HepG2 (cell line): ENCODE data around the gene TXNL4A. TPM values are rescaled to one million over a fixed set of nuclear protein-coding genes. Genes with fewer than 3 reads are reported as not detected.

Experiments used
- CBX5 ChIP-seq: sonication (generic); formaldehyde crosslinking; IDR thresholded peaks from 2 replicates; pipeline ENCODE4 v1.4.0; 2020; ENCODE audit warnings: missing genetic modification reagents, borderline replicate concordance
- CCAR2 ChIP-seq: fragments of 200-400 bp; formaldehyde crosslinking; optimal IDR thresholded peaks from 2 replicates; pipeline ENCODE3; 2018; ENCODE audit warnings: low read depth, mild to moderate bottlenecking, low read length, moderate library complexity
- CEBPG ChIP-seq: IDR thresholded peaks from 2 replicates; pipeline ENCODE4 v1.6.1; 2016
- EP300 ChIP-seq, 3 experiments: sonication (generic) in 1 of 3; formaldehyde crosslinking in 1 of 3; IDR thresholded peaks; 2 replicates each; pipeline versions ENCODE4 v1.5.1 to v1.6.1; 2011 to 2020; ENCODE audit warnings: low read depth in 2 of 3, low read length in 2 of 3, borderline replicate concordance in 1 of 3, improper control_type of control experiment in 1 of 3, mild to moderate bottlenecking in 1 of 3, missing genetic modification reagents in 1 of 3, moderate library complexity in 1 of 3
- GATA4 ChIP-seq: sonication (generic); IDR thresholded peaks from 2 replicates; pipeline ENCODE4 v1.6.1; 2016; ENCODE audit warnings: antibody characterized with exemption, low read depth, borderline replicate concordance
- GTF3A ChIP-seq: sonication (generic); formaldehyde crosslinking; conservative IDR thresholded peaks from 2 replicates; pipeline ENCODE4 v1.4.0; 2020; ENCODE audit warnings: mild to moderate bottlenecking, missing genetic modification reagents
- HBP1 ChIP-seq: IDR thresholded peaks from 2 replicates; pipeline ENCODE4 v1.6.1; 2016; ENCODE audit warnings: low read depth, control low read depth
- HDAC1 ChIP-seq: sonication (generic); formaldehyde crosslinking; IDR thresholded peaks from 2 replicates; pipeline ENCODE4 v1.5.1; 2020; ENCODE audit warnings: mild to moderate bottlenecking, missing genetic modification reagents
- KDM5A ChIP-seq: fragments of 200-600 bp; sonication (generic); IDR thresholded peaks from 2 replicates; pipeline ENCODE4 v1.7.0; 2018; ENCODE audit warnings: antibody characterized with exemption, mild to moderate bottlenecking, low read length, borderline replicate concordance
- MIXL1 ChIP-seq: IDR thresholded peaks from 2 replicates; pipeline ENCODE4 v1.6.1; 2016
- NCOR1 ChIP-seq: fragments of 200-600 bp; sonication (generic); IDR thresholded peaks from 2 replicates; pipeline ENCODE4 v1.7.0; 2017; ENCODE audit warnings: antibody characterized with exemption, low read length, borderline replicate concordance
- PLSCR1 ChIP-seq: sonication (generic); formaldehyde crosslinking; IDR thresholded peaks from 2 replicates; pipeline ENCODE4 v1.5.0; 2020; ENCODE audit warnings: missing genetic modification reagents, mild to moderate bottlenecking, borderline replicate concordance
- SKIL ChIP-seq: sonication (generic); formaldehyde crosslinking; IDR thresholded peaks from 2 replicates; pipeline ENCODE4 v1.8.0; 2022; ENCODE audit warnings: missing genetic modification reagents, mild to moderate bottlenecking, moderate library complexity, borderline replicate concordance
- ZBTB26 ChIP-seq: IDR thresholded peaks from 2 replicates; pipeline ENCODE4 v1.6.1; 2016; ENCODE audit warnings: missing compliant biosample characterization, missing genetic modification reagents, borderline replicate concordance
- ZBTB38 ChIP-seq: sonication (generic); formaldehyde crosslinking; IDR thresholded peaks from 2 replicates; pipeline ENCODE4 v1.5.1; 2020; ENCODE audit warnings: mild to moderate bottlenecking, missing genetic modification reagents
- ZC3H4 ChIP-seq: sonication (generic); formaldehyde crosslinking; IDR thresholded peaks from 2 replicates; pipeline ENCODE4 v1.4.0; 2020; ENCODE audit warnings: missing genetic modification reagents, borderline replicate concordance
- ZFY ChIP-seq: sonication (generic); formaldehyde crosslinking; IDR thresholded peaks from 2 replicates; pipeline ENCODE4 v1.4.0; 2020; ENCODE audit warnings: missing genetic modification reagents
- ZNF143 ChIP-seq: sonication (generic); formaldehyde crosslinking; IDR thresholded peaks from 2 replicates; pipeline ENCODE4 v1.4.0; 2020; ENCODE audit warnings: missing genetic modification reagents
- ZNF326 ChIP-seq: sonication (generic); formaldehyde crosslinking; IDR thresholded peaks from 2 replicates; pipeline ENCODE4 v1.4.0; 2020; ENCODE audit warnings: missing genetic modification reagents, borderline replicate concordance
- ZNF331 ChIP-seq: sonication (generic); formaldehyde crosslinking; IDR thresholded peaks from 2 replicates; pipeline ENCODE4 v1.4.0; 2020; ENCODE audit warnings: missing genetic modification reagents
- ZNF629 ChIP-seq: sonication (generic); formaldehyde crosslinking; conservative IDR thresholded peaks from 2 replicates; pipeline ENCODE4 v1.5.0; 2020; ENCODE audit warnings: missing genetic modification reagents
- ZNF674 ChIP-seq: sonication (generic); formaldehyde crosslinking; IDR thresholded peaks from 2 replicates; pipeline ENCODE4 v1.5.0; 2020; ENCODE audit warnings: low read depth, mild to moderate bottlenecking, missing genetic modification reagents
- ZNF782 ChIP-seq: sonication (generic); formaldehyde crosslinking; IDR thresholded peaks from 2 replicates; pipeline ENCODE4 v1.4.0; 2020; ENCODE audit warnings: missing genetic modification reagents, mild to moderate bottlenecking, borderline replicate concordance
- polyA plus RNA-seq, 8 experiments: library from polyadenylated mRNA; depleted of rRNA in 3 of 8; stranded (reverse) in 7 of 8; unstranded in 1 of 8; fragments of >200 nt; fragmentation: Illumina TruSeq in 4 of 8; extraction: Trizol in 4 of 8; gene quantifications; 2 replicates each; pipeline versions ENCODE4 v1.2.1 to v1.2.3, GENCODE V29; 2011 to 2016; ENCODE audit warnings: low read depth in 4 of 8, missing spikeins in 1 of 8, mixed read lengths in 1 of 8; ENCODE audit not compliant: insufficient read depth in 1 of 8
- total RNA-seq, 5 experiments: library from RNA; depleted of rRNA; stranded (reverse); fragments of >200 nt; fragmentation: Illumina TruSeq; extraction: Trizol; gene quantifications; 2 replicates each; pipeline ENCODE4 v1.2.3, GENCODE V29; 2016; ENCODE audit warnings: low read depth in 1 of 5

Gene TXNL4A
- total and polyA plus RNA-seq, 2 of the 13 experiments (the other 11 are each of a cell fraction or from before 2014, with no cell fraction given), result 172 to 202 TPM

- TF ChIP-seq MIXL1 (0 out of 2 replicates have a peak, but pooled peaks have one; percentile 14), ZNF629 (no peak), KDM5A (no peak), GTF3A (CRISPR knock-in tag) (no peak), PLSCR1 (CRISPR knock-in tag) (no peak), CCAR2 (no peak), ZNF326 (CRISPR knock-in tag) (no peak), ZFY (CRISPR knock-in tag) (no peak), NCOR1 (no peak), GATA4 (no peak), ZNF143 (CRISPR knock-in tag) (no peak), CBX5 (0 out of 2 replicates have a peak, but pooled peaks have one; percentile 60), ZNF674 (no peak), ZBTB38 (CRISPR knock-in tag) (peak; percentile 54; the same call in 1 of the 2 replicates), HDAC1 (CRISPR knock-in tag) (no peak), ZC3H4 (no peak), ZNF331 (CRISPR knock-in tag) (0 out of 2 replicates have a peak, but pooled peaks have one; percentile 23), CEBPG (peak; percentile 36), EP300 (IDR thresholded peaks at IDR 0.05; ENCODE audit: low read depth in 2 of 2, low read length in 2 of 2) (no peak), EP300 (CRISPR knock-in tag; IDR thresholded peaks at IDR 0.05; ENCODE audit: borderline replicate concordance) (no peak), ZBTB26 (no peak), HBP1 (CRISPR knock-in tag) (no peak), ZNF782 (CRISPR knock-in tag) (no peak), SKIL (CRISPR knock-in tag) (no peak)
Observed at GRCh38 chr18:79933765-79934164, 54.6 kb downstream of the TXNL4A start (continued).
